ENCODE data around the gene ANKRD55. TPM values are rescaled to one million over a fixed set of nuclear protein-coding genes. Genes with fewer than 3 reads are reported as not detected.

ANKRD55 gene
- total and polyA plus RNA-seq, 2 of the 8 experiments (the other 6 are each of a cell fraction or from before 2014, with no cell fraction given) = not detected

DNA sequence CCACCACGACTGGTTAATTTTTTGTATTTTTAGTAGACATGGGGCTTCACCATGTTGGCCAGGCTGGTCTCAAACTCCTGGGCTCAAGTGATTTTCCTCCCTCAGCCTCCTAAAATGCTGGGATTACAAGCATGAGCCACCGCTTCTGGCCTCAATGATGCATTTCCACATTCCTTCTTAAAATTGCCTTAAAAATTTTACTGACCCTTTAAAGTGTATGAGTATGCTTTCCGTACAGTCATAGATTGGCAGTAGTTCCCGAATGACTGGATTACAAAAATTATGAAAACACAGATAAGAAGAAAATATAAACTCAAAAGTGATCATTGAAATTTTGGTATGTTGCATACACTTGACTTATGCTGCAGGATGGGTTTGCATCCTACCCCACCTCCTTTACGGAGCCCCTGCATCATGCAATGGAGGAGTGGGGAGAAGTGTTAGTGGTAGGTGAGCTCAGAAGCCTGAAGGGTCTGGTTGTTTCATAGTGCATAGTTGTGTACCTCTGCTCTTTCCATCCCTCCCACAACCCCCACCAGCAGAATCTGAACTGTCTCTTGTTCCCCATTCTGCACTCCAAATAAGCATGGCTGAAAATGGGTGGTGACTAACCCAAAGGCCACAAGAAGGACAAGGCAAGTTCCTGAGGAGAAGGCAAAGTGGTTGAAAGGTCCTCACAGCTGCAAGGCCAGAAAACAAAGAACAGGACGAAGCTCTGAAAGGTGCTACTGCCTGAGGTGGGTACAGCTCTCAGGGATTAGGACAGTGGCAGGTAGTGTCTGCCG is 26.8 kb downstream of the ANKRD55 start:
- Histone ChIP-seq H2AK5ac (ENCODE audit: low read depth, low read length) (no peak overlapping the region), H2BK5ac (ENCODE audit: low read depth, low read length) (no peak overlapping the region), H3K4me3 (ENCODE audit: extremely low read depth in 1 of 4, insufficient read depth in 2 of 4, low read depth in 3 of 4, low read length in 4 of 4) (no peak overlapping the region), H3K23me2 (ENCODE audit: low read depth, low read length) (no peaks in the 10 kb centered on the region), H3K23ac (ENCODE audit: insufficient read length) (no peak overlapping the region), H3K4me2 (ENCODE audit: insufficient read depth in 1 of 2, low read depth in 2 of 2, low read length in 2 of 2) (no peak overlapping the region), H3K36me3 (ENCODE audit: control insufficient read depth in 2 of 4, insufficient read depth in 4 of 4, low read length in 3 of 4) (no peaks in the 10 kb centered on the region), H2BK120ac (replicated peaks; ENCODE audit: low read depth, low read length) (no peak overlapping the region), H4K91ac (replicated peaks; ENCODE audit: insufficient read length, low read length) (no peak overlapping the region), H4K20me1 (replicated peaks in 1 of 2; ENCODE audit: control insufficient read depth in 1 of 2, insufficient read depth in 2 of 2, low read length in 2 of 2) (no peaks in the 10 kb centered on the region), H2BK15ac (ENCODE audit: low read length) (no peak overlapping the region), H3K4me1 (replicated peaks in 1 of 4; ENCODE audit: control insufficient read depth in 3 of 4, insufficient read depth in 4 of 4, low read length in 3 of 4) (no peaks in the 10 kb centered on the region), H4K5ac (ENCODE audit: insufficient read length, low read depth, low read length) (no peak overlapping the region), H2BK12ac (ENCODE audit: low read depth, low read length) (no peak overlapping the region), H3K56ac (replicated peaks; ENCODE audit: insufficient read length, low read depth, low read length) (no peak overlapping the region), H3K18ac (ENCODE audit: extremely low read depth, low read length) (no peak overlapping the region), H3K4ac (replicated peaks; ENCODE audit: insufficient read length, low read depth, low read length) (no peak overlapping the region), H3K27ac (ENCODE audit: low read depth, low read length) (no peak overlapping the region), H2AFZ (ENCODE audit: low read length) (no peak overlapping the region), H2BK20ac (ENCODE audit: low read length) (no peak overlapping the region), H3K9me3 (ENCODE audit: insufficient read depth in 2 of 2, low read depth in 1 of 2, low read length in 1 of 2) (no peaks in the 10 kb centered on the region), H4K8ac (ENCODE audit: extremely low read depth, insufficient read depth, low read length) (no peak overlapping the region), H3K79me1 (ENCODE audit: low read depth, low read length) (no peaks in the 10 kb centered on the region), H3K27me3 (replicated peaks in 1 of 4; ENCODE audit: control insufficient read depth in 3 of 4, extremely low read depth in 1 of 4, insufficient read depth in 3 of 4, low read length in 3 of 4) (no peaks in the 10 kb centered on the region), H3K79me2 (ENCODE audit: control insufficient read depth in 1 of 2, insufficient read depth in 2 of 2, low read length in 2 of 2) (no peaks in the 10 kb centered on the region), H3K14ac (ENCODE audit: insufficient read length) (no peak overlapping the region), H3K9ac (replicated peaks in 1 of 4; ENCODE audit: extremely low read depth in 1 of 4, low read depth in 3 of 4, low read length in 3 of 4) (no peak overlapping the region)
- ChIA-PET POLR2A (ENCODE audit: partially characterized antibody) (no interaction called here), CTCF (ENCODE audit: partially characterized antibody) (interaction anchor here (0.6 kb wide), 1 partner anchor 65 kb away, joined by 4 read pairs; no protein-coding TSS in a partner anchor)
- FAIRE-seq = no peak
- no peak for DNase-seq (ENCODE audit: low read depth in 1 of 2, low spot score in 2 of 2)
- WGBS, 2 experiments (ENCODE audit: extremely low coverage in 1 of 2, insufficient coverage in 1 of 2, insufficient read length in 1 of 2, insufficient replicate concordance in 2 of 2, low coverage in 1 of 2, low lambda C conversion rate in 2 of 2, missing lambda C conversion rate in 1 of 2) = 80% methylated on average over 7 of the region's 7 CpGs; no CpG with 5 or more reads in 1 of the 2 experiments
- TF ChIP-seq RNF2 (IDR thresholded peaks at IDR 0.05; ENCODE audit: borderline replicate concordance, low read depth, low read length, missing control alignments, poor library complexity, severe bottlenecking) (no peak), TAF7 (optimal IDR thresholded peaks at IDR 0.05; ENCODE audit: borderline replicate concordance, low read depth, low read length) (no peak), BRCA1 (IDR thresholded peaks at IDR 0.05; ENCODE audit: low read depth, low read length) (no peak), POLR2A (IDR thresholded peaks at IDR 0.05; ENCODE audit: control extremely low read depth in 1 of 2, low read depth in 2 of 2, low read length in 2 of 2) (no peak), YY1 (IDR thresholded peaks at IDR 0.05; ENCODE audit: low read depth, low read length) (no peak)
